ENCODE results near the gene MXD3. TPM values are rescaled to one million over a fixed set of nuclear protein-coding genes. Genes with fewer than 3 reads are reported as not detected.
"Not testable (repeated sequence)": the region's sequence is repeated elsewhere in the genome, so short reads cannot be mapped to it uniquely, and the experiment has no call there.

MXD3 gene
- total RNA-seq, 2 experiments from 2014 or later = 45.0 to 51.7 TPM

- Mint-ChIP-seq H3K4me1 (ENCODE audit: low read depth) (peaks cover 49% of the 10 kb centered on the region), H3K9me3 (no peaks in the 10 kb centered on the region), H3K36me3 (ENCODE audit: low read depth) (peaks cover 35% of the 10 kb centered on the region), H3K4me3 (no peak overlapping the region), H3K27me3 (ENCODE audit: low read depth) (peaks cover 3% of the 10 kb centered on the region), H3K27ac (peak overlapping the region; percentile 50)
- CTCF ChIA-PET = no interaction called here
- intact Hi-C loops (cut with micrococcal nuclease) = no loop called here
- DNase-seq = no peak
Measured at GRCh38 chr5:177306674-177307543, 4.8 kb downstream of the MXD3 start.

GRCh38 chr5:177306103-177306640 is 5.5 kb downstream of the MXD3 start:
- H3K4me3 Mint-ChIP-seq; intact Hi-C loops (cut with micrococcal nuclease); CTCF ChIA-PET; H3K9me3 Mint-ChIP-seq; DNase-seq; H3K27ac Mint-ChIP-seq; H3K27me3 Mint-ChIP-seq (ENCODE audit: low read depth): not testable (repeated sequence)
- H3K4me1 Mint-ChIP-seq (ENCODE audit: low read depth) = peaks cover 57% of the 10 kb centered on the region
- peaks cover 35% of the 10 kb centered on the region for H3K36me3 Mint-ChIP-seq (ENCODE audit: low read depth)

GRCh38 chr5:177304392-177305119 is 7.1 kb downstream of the MXD3 start:
- DNase-seq = peak; percentile 40
- H3K27me3 Mint-ChIP-seq (ENCODE audit: low read depth) = no peaks in the 10 kb centered on the region
- H3K4me1 Mint-ChIP-seq (ENCODE audit: low read depth) = peaks cover 62% of the 10 kb centered on the region
- peak overlapping the region; percentile 88 for H3K27ac Mint-ChIP-seq
- H3K4me3 Mint-ChIP-seq = peak overlapping the region; percentile 95
- no peaks in the 10 kb centered on the region for H3K9me3 Mint-ChIP-seq
- CTCF ChIA-PET = interaction anchor here (0.9 to 1.0 kb wide), 2 partner anchors 97 to 190 kb away, joined by 3 to 5 read pairs; no protein-coding TSS in a partner anchor
- H3K36me3 Mint-ChIP-seq (ENCODE audit: low read depth) = peaks cover 29% of the 10 kb centered on the region
- intact Hi-C loops (cut with micrococcal nuclease) = no loop called here

GRCh38 chr5:177303925-177304391 is 7.7 kb downstream of the MXD3 start:
- no peak for DNase-seq
- Mint-ChIP-seq H3K9me3 (no peaks in the 10 kb centered on the region), H3K27me3 (ENCODE audit: low read depth) (no peaks in the 10 kb centered on the region), H3K27ac (peak overlapping the region; percentile 88), H3K4me1 (ENCODE audit: low read depth) (peaks cover 63% of the 10 kb centered on the region), H3K4me3 (peak overlapping the region; percentile 95), H3K36me3 (ENCODE audit: low read depth) (peaks cover 29% of the 10 kb centered on the region)
- CTCF ChIA-PET = interaction anchor here (0.6 to 1.2 kb wide), 4 partner anchors 98 to 867 kb away, joined by 3 read pairs; no protein-coding TSS in a partner anchor
- intact Hi-C loops (cut with micrococcal nuclease) = loop anchor here (1.0 to 2.0 kb wide), 3 partner anchors 8 to 189 kb away; no protein-coding TSS in a partner anchor

GRCh38 chr5:177303121-177303924 is 8.4 kb downstream of the MXD3 start, which contains the start of the genes PRELID1 and RAB24:
Gene PRELID1 (plus strand): TSS chr5:177303799. CDS start chr5:177303986, 187 bp downstream.
Gene RAB24 (minus strand): TSS chr5:177303719. CDS start chr5:177303288, 431 bp downstream.
- H3K4me1 Mint-ChIP-seq (ENCODE audit: low read depth) = peaks cover 64% of the 10 kb centered on the region

GRCh38 chr5:177302354-177303110 is 9.2 kb downstream of the MXD3 start:
- no peaks in the 10 kb centered on the region for H3K27me3 Mint-ChIP-seq (ENCODE audit: low read depth)
- DNase-seq = no peak
- peak overlapping the region; percentile 95 for H3K4me3 Mint-ChIP-seq
- no peak overlapping the region for H3K27ac Mint-ChIP-seq
- intact Hi-C loops (cut with micrococcal nuclease) = loop anchor here (1.0 to 2.0 kb wide), 3 partner anchors 10 to 188 kb away; no protein-coding TSS in a partner anchor
- CTCF ChIA-PET = interaction anchor here (1.0 to 6.9 kb wide), 5 partner anchors 7 to 702 kb away, joined by 3 to 36 read pairs (median 7); no protein-coding TSS in a partner anchor
- H3K9me3 Mint-ChIP-seq = no peaks in the 10 kb centered on the region
- H3K36me3 Mint-ChIP-seq (ENCODE audit: low read depth) = peaks cover 29% of the 10 kb centered on the region
- peaks cover 64% of the 10 kb centered on the region for H3K4me1 Mint-ChIP-seq (ENCODE audit: low read depth)

More at GRCh38 chr5:177303121-177303924, 8.4 kb downstream of the MXD3 start, which contains the start of the genes PRELID1 and RAB24:
- CTCF ChIA-PET = interaction anchor here (0.6 to 1.2 kb wide), 3 partner anchors 190 to 866 kb away, joined by 3 read pairs; no protein-coding TSS in a partner anchor
- no peaks in the 10 kb centered on the region for H3K9me3 Mint-ChIP-seq
- peak within 1 kb of the TSS; percentile 88 for H3K27ac Mint-ChIP-seq
- H3K27me3 Mint-ChIP-seq (ENCODE audit: low read depth) = no peaks in the 10 kb centered on the region
- intact Hi-C loops (cut with micrococcal nuclease) = loop anchor here (1.0 to 2.0 kb wide), 3 partner anchors 9 to 189 kb away; no protein-coding TSS in a partner anchor
- peak; percentile 89 for DNase-seq
- H3K36me3 Mint-ChIP-seq (ENCODE audit: low read depth) = peaks cover 29% of the 10 kb centered on the region
- H3K4me3 Mint-ChIP-seq = peak within 1 kb of the TSS; percentile 95

- H3K9me3 Mint-ChIP-seq = no peaks in the 10 kb centered on the region
Measured at GRCh38 chr5:177301503-177302165, 10.1 kb downstream of the MXD3 start.

GRCh38 chr5:177300951-177301350 is 10.7 kb downstream of the MXD3 start:
- intact Hi-C loops (cut with micrococcal nuclease) = no loop called here
- Mint-ChIP-seq H3K36me3 (ENCODE audit: low read depth) (peaks cover 21% of the 10 kb centered on the region), H3K4me1 (ENCODE audit: low read depth) (peaks cover 64% of the 10 kb centered on the region)

More at GRCh38 chr5:177301503-177302165, 10.1 kb downstream of the MXD3 start:
- intact Hi-C loops (cut with micrococcal nuclease) = loop anchor here (2.0 kb wide), 1 partner anchor 187 kb away; no protein-coding TSS in a partner anchor
- no peaks in the 10 kb centered on the region for H3K27me3 Mint-ChIP-seq (ENCODE audit: low read depth)
- peaks cover 25% of the 10 kb centered on the region for H3K36me3 Mint-ChIP-seq (ENCODE audit: low read depth)
- peaks cover 61% of the 10 kb centered on the region for H3K4me1 Mint-ChIP-seq (ENCODE audit: low read depth)
- no peak overlapping the region for H3K4me3 Mint-ChIP-seq
- peak overlapping the region; percentile 63 for H3K27ac Mint-ChIP-seq
- peak; percentile 38 for DNase-seq
- CTCF ChIA-PET = interaction anchor here (1.0 to 6.9 kb wide), 6 partner anchors 8 to 215 kb away, joined by 3 to 36 read pairs (median 5); partner anchors contain the start of gene FGFR4

GRCh38 chr5:177300236-177300880 is 11.3 kb downstream of the MXD3 start:
- Mint-ChIP-seq H3K36me3 (ENCODE audit: low read depth) (peaks cover 21% of the 10 kb centered on the region), H3K4me1 (ENCODE audit: low read depth) (peaks cover 64% of the 10 kb centered on the region), H3K27me3 (ENCODE audit: low read depth) (no peaks in the 10 kb centered on the region), H3K9me3 (no peaks in the 10 kb centered on the region), H3K4me3 (no peak overlapping the region), H3K27ac (peak overlapping the region; percentile 63)
- CTCF ChIA-PET = interaction anchor here (1.3 to 6.9 kb wide), 5 partner anchors 9 to 214 kb away, joined by 3 to 36 read pairs (median 8); partner anchors contain the start of gene FGFR4
- intact Hi-C loops (cut with micrococcal nuclease) = no loop called here
- peak; percentile 52 for DNase-seq

More at GRCh38 chr5:177300951-177301350, 10.7 kb downstream of the MXD3 start:
- no peak for DNase-seq
- peak overlapping the region; percentile 63 for H3K27ac Mint-ChIP-seq
- H3K27me3 Mint-ChIP-seq (ENCODE audit: low read depth) = no peaks in the 10 kb centered on the region
- H3K9me3 Mint-ChIP-seq = no peaks in the 10 kb centered on the region
- H3K4me3 Mint-ChIP-seq = no peak overlapping the region
- CTCF ChIA-PET = interaction anchor here (1.0 to 6.9 kb wide), 6 partner anchors 9 to 214 kb away, joined by 3 to 36 read pairs (median 5); partner anchors contain the start of gene FGFR4
